PC-9 (cell line): ENCODE data around the gene NUDT22. TPM values are rescaled to one million over a fixed set of nuclear protein-coding genes. Genes with fewer than 3 reads are reported as not detected.
A peak's percentile ranks its signal among the peaks of the same experiment; 100 is the strongest.

ENCODE experiments used
- BruUV-seq: library from RNA; stranded (reverse); fragments of 400-500 nt; replicated peaks from 2 replicates; lab custom pipeline; 2021; lab: Mats Ljungman, UMichigan
- CTCF ChIA-PET: fragments of 300-600 bp; sonication (Branson Sonifier 250); formaldehyde crosslinking; loops from one replicate; lab custom pipeline; 2022; ENCODE audit warnings: antibody characterized with exemption; lab: Charles Lee
- POLR2A ChIA-PET: fragments of 300-600 bp; sonication (Branson Sonifier 250); formaldehyde crosslinking; loops from one replicate; lab custom pipeline; 2022; ENCODE audit warnings: antibody characterized with exemption; ENCODE audit not compliant: unreplicated experiment; lab: Charles Lee
- DNase-seq, 2 experiments: peaks; one replicate each; pipeline versions ENCODE4 v3.0.0 to v3.0.0-alpha.2; 2015 to 2022; ENCODE audit warnings: mixed read lengths in 1 of 2
- H2AFZ ChIP-seq: fragments of 200-600 bp; sonication (generic); 2 replicates; pipeline ENCODE4 v1.8.1; 2017; ENCODE audit warnings: antibody characterized with exemption
- H3F3A ChIP-seq: fragments of 200-600 bp; sonication (generic); 2 replicates; pipeline ENCODE4 v1.8.1; 2017; ENCODE audit warnings: antibody characterized with exemption, mild to moderate bottlenecking, low read depth; ENCODE audit not compliant: insufficient read depth
- H3K27ac ChIP-seq: fragments of 200-600 bp; sonication (generic); 2 replicates; pipeline ENCODE4 v1.6.1; 2016; ENCODE audit warnings: mixed run types
- H3K27me3 ChIP-seq: fragments of 200-600 bp; sonication (generic); 2 replicates; pipeline ENCODE4 v1.6.1; 2016; ENCODE audit warnings: low read depth, mixed run types; ENCODE audit not compliant: insufficient read depth
- H3K36me3 ChIP-seq: fragments of 200-600 bp; sonication (generic); 2 replicates; pipeline ENCODE4 v1.6.1; 2016; ENCODE audit warnings: low read depth, mixed run types
- H3K4me1 ChIP-seq: fragments of 200-600 bp; sonication (generic); replicated peaks from 2 replicates; pipeline ENCODE4 v1.6.1; 2016; ENCODE audit warnings: mixed run types; ENCODE audit not compliant: insufficient read depth
- H3K4me2 ChIP-seq: fragments of 200-600 bp; sonication (generic); 2 replicates; pipeline ENCODE4 v1.6.1; 2017; ENCODE audit warnings: mixed run types
- H3K4me3 ChIP-seq: fragments of 200-600 bp; sonication (generic); 2 replicates; pipeline ENCODE4 v1.6.1; 2016; ENCODE audit warnings: mixed run types
- H3K79me2 ChIP-seq: fragments of 200-600 bp; sonication (generic); 2 replicates; pipeline ENCODE4 v1.6.1; 2017; ENCODE audit warnings: low read depth, mixed run types
- H3K9me2 ChIP-seq: fragments of 200-600 bp; sonication (generic); 2 replicates; pipeline ENCODE4 v1.8.1; 2017; ENCODE audit warnings: mild to moderate bottlenecking; ENCODE audit not compliant: insufficient read depth
- H3K9me3 ChIP-seq: fragments of 200-600 bp; sonication (generic); 2 replicates; pipeline ENCODE4 v1.8.1; 2016; ENCODE audit warnings: low read depth; ENCODE audit not compliant: insufficient read depth
- H4K20me1 ChIP-seq: fragments of 200-600 bp; sonication (generic); 2 replicates; pipeline ENCODE4 v1.8.1; 2017; ENCODE audit not compliant: insufficient read depth
- CTCF ChIP-seq: fragments of 200-600 bp; sonication (generic); conservative IDR thresholded peaks from 2 replicates; pipeline ENCODE4 v1.6.1; 2017; ENCODE audit warnings: mixed run types, antibody characterized with exemption, mild to moderate bottlenecking, moderate library complexity
- EZH2 ChIP-seq: fragments of 200-600 bp; sonication (generic); IDR thresholded peaks from 2 replicates; pipeline ENCODE4 v1.8.0; 2017; ENCODE audit warnings: antibody characterized with exemption, low read depth
- intact Hi-C: fragments of 100-400 bp; cut with micrococcal nuclease; formaldehyde crosslinking; loops from one replicate; pipeline ENCODE4 v1.10.0; 2022; ENCODE audit not compliant: unreplicated experiment
- total RNA-seq: library from RNA; stranded (reverse); gene quantifications from 2 replicates; pipeline ENCODE4 v1.2.3, GENCODE V29; 2021

NUDT22 gene
- total RNA-seq, 1 experiment from 2014 or later = 87.4 TPM

- Histone ChIP-seq H2AFZ (peak overlapping the region; percentile 69), H4K20me1 (0 out of 2 replicates have a peak, but pooled peaks cover 6% of the 10 kb centered on the region), H3K79me2 (peaks cover 45% of the 10 kb centered on the region), H3K27me3 (no peaks in the 10 kb centered on the region), H3K9me3 (no peaks in the 10 kb centered on the region), H3K9me2 (no peaks in the 10 kb centered on the region), H3K27ac (peak overlapping the region; percentile 97), H3K4me2 (peak overlapping the region; percentile 95), H3F3A (peaks cover 64% of the 10 kb centered on the region), H3K4me1 (peaks cover 43% of the 10 kb centered on the region), H3K4me3 (peak overlapping the region; percentile 90), H3K36me3 (peaks cover 10% of the 10 kb centered on the region)
- CTCF ChIA-PET = interaction anchor here (0.6 to 1.5 kb wide), 4 partner anchors 31 to 615 kb away, joined by 3 to 11 read pairs (median 6); no protein-coding TSS in a partner anchor
- peak; percentile 92 to 100 for DNase-seq
- TF ChIP-seq CTCF = no peak
- TF ChIP-seq EZH2 = no peak
- intact Hi-C loops = loop anchor here (1.0 to 2.0 kb wide), 3 partner anchors 29 to 76 kb away; partner anchors contain the start of genes ESRRA and TRMT112
- no TSS peak for BruUV-seq
- POLR2A ChIA-PET = interaction anchor here (0.6 to 1.0 kb wide), 9 partner anchors 8 to 1617 kb away, joined by 3 to 17 read pairs (median 3); partner anchors contain the start of gene PRDX5
Observed at GRCh38 chr11:64241241-64241490, 15.1 kb downstream of the NUDT22 start.

- H3K9me2 ChIP-seq = no peaks in the 10 kb centered on the region
- peak; percentile 67 to 76 for DNase-seq
- peak overlapping the region; percentile 90 for H3K4me3 ChIP-seq
- peaks cover 64% of the 10 kb centered on the region for H3F3A ChIP-seq
- intact Hi-C loops = loop anchor here (1.0 to 2.0 kb wide), 3 partner anchors 29 to 75 kb away; partner anchors contain the start of genes ESRRA and TRMT112
- H3K27me3 ChIP-seq = no peaks in the 10 kb centered on the region
- no peak for TF ChIP-seq EZH2
- no peak; the same call in 1 of the 2 replicates for TF ChIP-seq CTCF
- peaks cover 45% of the 10 kb centered on the region for H3K79me2 ChIP-seq
- H3K36me3 ChIP-seq = peaks cover 10% of the 10 kb centered on the region
- BruUV-seq = no TSS peak
- H2AFZ ChIP-seq = 0 out of 2 replicates have a peak overlapping the region, but pooled peaks have one; percentile 30
- 0 out of 2 replicates have a peak, but pooled peaks cover 5% of the 10 kb centered on the region for H4K20me1 ChIP-seq
- ChIA-PET CTCF (interaction anchor here (0.6 to 1.5 kb wide), 4 partner anchors 30 to 614 kb away, joined by 3 to 11 read pairs (median 6); no protein-coding TSS in a partner anchor), POLR2A (interaction anchor here (0.6 to 1.0 kb wide), 10 partner anchors 9 to 1618 kb away, joined by 3 to 17 read pairs (median 4); partner anchors contain the start of gene PRDX5)
- H3K27ac ChIP-seq = peak overlapping the region; percentile 36
- H3K9me3 ChIP-seq = no peaks in the 10 kb centered on the region
- peaks cover 43% of the 10 kb centered on the region for H3K4me1 ChIP-seq
- peak overlapping the region; percentile 72 for H3K4me2 ChIP-seq
Observed at GRCh38 chr11:64241491-64242374, 15.7 kb downstream of the NUDT22 start.

- Histone ChIP-seq H3K4me1 (peaks cover 44% of the 10 kb centered on the region), H3K36me3 (peaks cover 10% of the 10 kb centered on the region; the same call in 1 of the 2 replicates), H3F3A (peaks cover 71% of the 10 kb centered on the region), H2AFZ (no peak overlapping the region), H3K79me2 (peaks cover 45% of the 10 kb centered on the region), H3K27me3 (no peaks in the 10 kb centered on the region), H3K27ac (no peak overlapping the region), H3K9me2 (no peaks in the 10 kb centered on the region), H3K4me2 (peak overlapping the region; percentile 72), H3K9me3 (no peaks in the 10 kb centered on the region), H3K4me3 (no peak overlapping the region), H4K20me1 (0 out of 2 replicates have a peak, but pooled peaks cover 5% of the 10 kb centered on the region)
- ChIA-PET POLR2A (no interaction called here), CTCF (no interaction called here)
- intact Hi-C loops = no loop called here
- DNase-seq = no peak
- no peak for TF ChIP-seq EZH2
- TF ChIP-seq CTCF = no peak
- BruUV-seq = TSS peak; percentile 3
Observed at GRCh38 chr11:64243236-64243854, 17.3 kb downstream of the NUDT22 start.
